GM06990 (cell line): Measurements from ENCODE around the gene PIK3CG.
"Not testable (repeated sequence)": the region's sequence is repeated elsewhere in the genome, so short reads cannot be mapped to it uniquely, and the experiment has no call there.

Source experiments
- DNase-seq: peaks from one replicate; pipeline ENCODE4 v3.0.0-alpha.2; 2011; ENCODE audit not compliant: insufficient read length; ENCODE audit errors: extremely low read depth
- H3K27me3 ChIP-seq: replicated peaks from 2 replicates; pipeline ENCODE4 v1.6.0; 2011; ENCODE audit warnings: low read length; ENCODE audit not compliant: control insufficient read depth, insufficient read depth
- H3K36me3 ChIP-seq: 2 replicates; pipeline ENCODE4 v1.5.1; 2011; ENCODE audit warnings: low read length; ENCODE audit not compliant: control insufficient read depth, insufficient read depth
- H3K4me3 ChIP-seq: replicated peaks from 2 replicates; pipeline ENCODE4 v1.5.1; 2011; ENCODE audit warnings: low read depth, mild to moderate bottlenecking, control low read depth, low read length
- CTCF ChIP-seq: IDR thresholded peaks from 2 replicates; pipeline ENCODE4 v1.5.1; 2011; ENCODE audit warnings: low read length, control low read depth, mild to moderate bottlenecking, inconsistent platforms; ENCODE audit not compliant: insufficient read depth, poor library complexity, severe bottlenecking

Gene PIK3CG

DNA sequence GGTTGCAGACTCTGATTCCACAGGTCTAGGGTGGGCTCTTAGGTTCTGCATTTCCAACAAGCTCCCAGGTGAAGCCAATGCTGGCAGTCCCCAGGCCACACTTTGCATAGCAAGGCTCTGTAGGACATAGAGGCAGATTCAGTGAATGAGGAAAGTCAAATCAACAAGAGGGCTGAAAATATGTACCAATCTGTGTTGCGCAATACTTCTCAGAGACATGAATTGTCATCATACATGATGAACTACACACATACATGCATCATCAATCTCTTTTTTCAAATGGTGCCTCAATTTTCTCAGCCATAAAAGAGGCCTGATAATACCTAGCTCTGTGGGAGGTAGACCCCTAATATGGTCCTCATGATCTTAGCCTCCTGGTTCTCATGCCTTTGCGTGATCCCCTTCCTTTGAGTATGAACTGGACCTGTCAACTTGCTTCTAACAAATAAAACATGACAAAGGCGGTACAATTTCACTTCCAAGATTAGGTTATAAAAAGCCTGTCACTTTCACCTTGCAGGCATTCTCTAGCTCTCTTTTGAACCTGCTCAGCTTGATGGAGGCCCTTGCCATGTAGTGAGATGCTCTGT lies 49.0 kb downstream of the PIK3CG start:
- TF ChIP-seq CTCF: no peak
- H3K27me3 ChIP-seq: no peaks in the 10 kb centered on the region
- H3K36me3 ChIP-seq: no peaks in the 10 kb centered on the region
- H3K4me3 ChIP-seq: no peak overlapping the region
- no peak for DNase-seq

DNA sequence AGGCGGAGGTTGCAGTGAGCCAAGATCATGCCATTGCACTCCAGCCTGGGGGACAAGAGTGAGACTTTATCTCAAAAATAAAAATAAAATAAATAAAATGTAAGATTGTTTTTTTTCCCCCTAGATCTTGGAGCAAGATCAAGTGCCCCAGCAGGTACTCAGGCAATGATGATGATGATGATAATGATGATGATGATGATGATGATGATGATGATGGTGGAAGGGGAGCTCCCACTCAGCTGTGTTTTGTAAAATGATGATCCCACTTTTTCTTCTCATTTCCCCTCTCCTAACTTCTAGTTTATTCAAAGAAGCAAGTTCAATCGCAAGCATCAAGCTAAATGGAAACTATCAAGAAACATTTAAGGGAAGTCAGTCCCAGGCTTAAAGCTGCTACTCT lies 50.3 kb downstream of the PIK3CG start:
- TF ChIP-seq CTCF: no peak
- no peaks in the 10 kb centered on the region; the same call in 1 of the 2 replicates for H3K27me3 ChIP-seq
- no peak for DNase-seq
- no peaks in the 10 kb centered on the region for H3K36me3 ChIP-seq
- no peak overlapping the region for H3K4me3 ChIP-seq

- peak; percentile 68 for DNase-seq
- no peaks in the 10 kb centered on the region; the same call in 1 of the 2 replicates for H3K27me3 ChIP-seq
- no peaks in the 10 kb centered on the region for H3K36me3 ChIP-seq
- TF ChIP-seq CTCF: no peak
- H3K4me3 ChIP-seq: no peak overlapping the region
Observed at GRCh38 chr7:106915873-106916272, 50.8 kb downstream of the PIK3CG start.

DNA sequence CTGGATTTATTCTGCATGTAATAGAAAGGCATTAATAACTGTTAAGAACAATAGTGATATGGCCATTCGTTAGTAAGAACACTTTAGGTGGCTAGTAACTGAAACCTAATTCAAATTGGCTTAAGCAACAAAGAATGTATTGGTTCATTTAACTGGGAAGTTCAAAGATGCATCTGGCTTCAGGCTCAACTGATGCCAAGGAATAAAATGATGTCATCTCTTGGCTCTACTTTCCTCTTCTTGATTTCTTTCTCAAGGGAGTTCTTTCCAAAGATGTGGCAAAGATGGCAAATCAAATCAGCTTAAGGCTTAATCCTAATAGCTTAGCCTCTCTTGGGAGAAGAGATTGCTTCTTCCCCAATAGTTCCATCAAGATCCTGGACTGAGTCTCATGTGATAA lies 51.6 kb downstream of the PIK3CG start:
- no peaks in the 10 kb centered on the region; the same call in 1 of the 2 replicates for H3K27me3 ChIP-seq
- no peak overlapping the region for H3K4me3 ChIP-seq
- TF ChIP-seq CTCF: no peak
- no peaks in the 10 kb centered on the region for H3K36me3 ChIP-seq
- DNase-seq: no peak

DNA sequence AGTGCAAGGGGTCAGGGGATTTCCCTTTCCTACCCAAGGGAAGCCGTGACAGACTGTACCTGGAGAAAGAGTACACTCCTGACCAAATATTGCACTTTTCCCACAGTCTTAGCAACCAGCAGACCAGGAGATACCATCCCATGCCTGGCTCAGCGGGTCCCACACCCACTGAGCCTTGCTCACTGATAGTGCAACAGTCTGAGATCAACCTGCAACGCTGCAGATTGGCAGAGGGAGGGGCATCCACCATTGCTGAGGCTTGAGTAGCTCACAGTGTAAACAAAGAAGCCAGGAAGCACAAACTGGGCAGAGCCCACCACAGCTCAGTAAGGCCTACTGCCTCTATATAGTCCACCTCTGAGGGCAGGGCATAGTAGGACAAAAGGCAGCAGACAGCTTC lies 53.9 kb downstream of the PIK3CG start:
- TF ChIP-seq CTCF: no peak
- Histone ChIP-seq H3K36me3 (no peaks in the 10 kb centered on the region), H3K4me3 (no peak overlapping the region), H3K27me3 (no peaks in the 10 kb centered on the region; the same call in 1 of the 2 replicates)
- no peak for DNase-seq

GRCh38 chr7:106924468-106924867 lies 59.4 kb downstream of the PIK3CG start:
- not testable (repeated sequence) for H3K4me3 ChIP-seq, H3K27me3 ChIP-seq, DNase-seq, H3K36me3 ChIP-seq
